Skeletal muscle tissue (tissue), 4 donors: ENCODE data around the gene DACH1. TPM values are rescaled to one million over a fixed set of nuclear protein-coding genes. Genes with fewer than 3 reads are reported as not detected.
A peak's percentile ranks its signal among the peaks of the same experiment; 100 is the strongest.
"Not testable (repeated sequence)": the region's sequence is repeated elsewhere in the genome, so short reads cannot be mapped to it uniquely, and the experiment has no call there.

ENCODE experiments used
- H3K27ac ChIP-seq: one replicate; pipeline ENCODE4 v1.7.0; 2013; ENCODE audit warnings: mild to moderate bottlenecking, low read depth, low read length, inconsistent platforms
- H3K27me3 ChIP-seq, 3 donors: one replicate each; pipeline ENCODE4 v1.7.0; 2013; ENCODE audit warnings: low read length in 3 of 3; ENCODE audit not compliant: control insufficient read depth in 3 of 3, insufficient read depth in 3 of 3
- H3K36me3 ChIP-seq, 3 donors: one replicate each; pipeline ENCODE4 v1.7.0; 2013; ENCODE audit warnings: low read length in 3 of 3; ENCODE audit not compliant: control insufficient read depth in 3 of 3, insufficient read depth in 3 of 3
- H3K4me1 ChIP-seq, 3 donors: one replicate each; pipeline ENCODE4 v1.7.0; 2013; ENCODE audit warnings: low read length in 3 of 3, mild to moderate bottlenecking in 3 of 3; ENCODE audit not compliant: control insufficient read depth in 3 of 3, insufficient read depth in 3 of 3
- H3K4me3 ChIP-seq, 3 donors: one replicate each; pipeline ENCODE4 v1.7.0; 2013; ENCODE audit warnings: low read length in 3 of 3
- H3K9ac ChIP-seq, 3 donors: one replicate each; pipeline ENCODE4 v1.7.0; 2013; ENCODE audit warnings: low read length in 3 of 3, mild to moderate bottlenecking in 3 of 3, moderate library complexity in 2 of 3, low read depth in 1 of 3
- H3K9me3 ChIP-seq, 3 donors: one replicate each; pipeline ENCODE4 v1.7.0; 2013; ENCODE audit warnings: low read length in 3 of 3; ENCODE audit not compliant: control insufficient read depth in 3 of 3
- total RNA-seq: library from RNA; depleted of rRNA; stranded (reverse); fragments of >200 nt; gene quantifications from one replicate; pipeline ENCODE4 v1.2.3, GENCODE V29; 2014
- donor health status: Osteomylitis.

DACH1 gene
- total RNA-seq = 6.8 TPM

DNA sequence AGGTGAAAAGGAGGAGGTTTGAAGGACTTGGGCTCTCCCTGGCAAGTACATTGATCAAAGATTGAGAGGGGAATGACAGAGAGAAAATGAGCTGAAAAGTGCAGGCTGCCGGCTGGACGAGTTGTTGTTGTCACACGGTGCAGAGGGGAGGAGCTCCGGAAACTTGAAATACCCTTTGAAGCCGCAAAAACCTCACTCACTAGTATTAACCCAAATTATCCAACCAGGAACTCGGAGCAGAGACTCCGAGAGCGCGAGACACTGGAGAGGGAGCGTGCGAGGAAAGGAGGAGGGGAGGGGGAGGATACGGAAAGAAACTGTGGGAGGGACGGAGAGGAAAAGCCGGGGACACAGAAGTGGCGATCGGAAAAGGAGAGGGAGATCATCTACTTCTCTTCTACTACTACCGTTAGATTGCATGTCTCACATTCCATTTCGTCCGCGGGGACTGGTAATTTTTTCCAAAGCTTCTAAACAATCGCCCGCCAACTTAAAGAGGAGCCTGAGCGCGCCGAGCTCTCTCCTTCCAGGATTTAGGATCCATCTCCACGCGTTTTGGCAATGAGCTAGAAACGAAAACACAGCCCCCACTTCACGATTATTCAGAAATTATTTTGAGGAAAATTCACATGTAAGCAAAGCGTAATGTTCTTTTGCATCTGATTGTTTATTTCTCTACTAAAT, at the start of gene DACH1:
Gene DACH1 (minus strand): TSS at position 74 of the 684 bp plus-strand sequence.
- Histone ChIP-seq H3K9ac (peak within 1 kb of the TSS; percentile 14 to 79 (median 59)), H3K36me3 (no peaks in the 10 kb centered on the region), H3K27ac (no peak within 1 kb of the TSS), H3K27me3 (peaks cover 32 to 36% (median 36%) of the 10 kb centered on the region in 3 donors), H3K9me3 (no peaks in the 10 kb centered on the region), H3K4me1 (peaks cover 13 to 22% (median 19%) of the 10 kb centered on the region in 3 donors), H3K4me3 (peak within 1 kb of the TSS; percentile 74 to 79 (median 78))

DNA sequence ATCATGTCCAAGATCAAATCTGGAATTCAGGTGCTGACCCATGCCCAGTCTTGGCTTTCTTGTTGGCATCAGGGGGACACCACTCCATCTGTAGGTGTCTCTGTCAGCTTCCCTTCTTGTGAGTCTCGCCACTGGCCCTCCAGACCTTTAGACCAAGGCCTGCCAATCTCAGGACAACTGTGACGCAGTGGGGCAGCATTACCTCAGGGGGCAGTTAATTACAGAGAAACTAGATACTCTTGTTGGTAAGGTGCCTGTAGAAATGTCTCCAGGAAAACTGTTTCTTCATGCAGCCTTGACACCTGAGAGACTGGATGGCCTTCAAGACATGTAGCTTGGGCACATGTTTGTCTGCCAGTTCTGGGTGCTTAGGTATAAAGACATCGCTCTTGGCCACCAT, 46.7 kb upstream of the DACH1 start:
- H3K36me3 ChIP-seq = no peaks in the 10 kb centered on the region
- no peak overlapping the region for H3K9ac ChIP-seq
- H3K4me1 ChIP-seq = peaks cover 0 to 6% (median 5%) of the 10 kb centered on the region in 3 donors
- H3K27me3 ChIP-seq = no peaks in the 10 kb centered on the region
- peak overlapping the region; percentile 51 for H3K27ac ChIP-seq
- H3K9me3 ChIP-seq = no peaks in the 10 kb centered on the region
- no peak overlapping the region for H3K4me3 ChIP-seq

DNA sequence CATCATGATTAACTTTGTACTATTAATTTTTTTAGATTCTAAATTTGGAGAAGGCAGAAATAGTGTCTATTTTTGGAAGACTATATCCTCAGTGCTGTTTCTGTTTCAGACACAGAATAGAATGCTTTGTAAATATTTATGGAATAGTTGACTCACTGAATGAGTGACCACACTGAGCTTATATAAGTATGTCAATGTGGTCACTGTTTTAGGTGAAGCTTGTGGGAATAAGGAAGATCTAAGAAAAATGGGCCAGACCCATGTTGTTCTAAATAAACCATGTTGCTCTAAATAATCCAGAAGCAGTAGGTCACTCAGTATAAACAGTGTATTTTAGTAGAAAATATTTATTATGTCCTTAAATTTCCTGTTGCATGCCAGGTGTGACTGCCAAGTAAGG, 45.5 kb upstream of the DACH1 start:
- H3K27me3 ChIP-seq = no peaks in the 10 kb centered on the region
- H3K4me3 ChIP-seq = no peak overlapping the region
- H3K4me1 ChIP-seq = peaks cover 0 to 6% (median 5%) of the 10 kb centered on the region in 3 donors
- H3K27ac ChIP-seq = peak overlapping the region; percentile 51
- no peaks in the 10 kb centered on the region for H3K9me3 ChIP-seq
- H3K36me3 ChIP-seq = no peaks in the 10 kb centered on the region
- H3K9ac ChIP-seq = no peak overlapping the region

DNA sequence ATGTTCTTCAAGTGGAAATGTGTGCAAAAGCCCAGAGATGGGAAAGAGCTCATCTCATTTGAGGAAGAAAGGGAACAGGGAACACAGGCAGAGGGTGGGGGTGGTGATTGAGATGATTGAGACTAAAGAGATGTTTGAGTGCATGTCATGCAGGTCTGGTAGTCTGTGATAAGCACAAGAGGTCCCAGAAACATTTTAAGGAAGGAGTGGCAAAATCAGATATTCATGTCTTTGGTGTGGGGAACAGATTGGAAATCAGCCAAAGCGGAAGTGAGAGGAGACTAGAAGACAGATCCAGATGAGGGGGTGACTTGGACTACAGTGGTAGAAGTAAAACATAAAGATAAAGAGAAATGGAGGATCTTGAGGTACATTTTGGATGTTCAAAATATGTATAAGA, 39.4 kb upstream of the DACH1 start:
- H3K36me3 ChIP-seq = no peaks in the 10 kb centered on the region
- no peaks in the 10 kb centered on the region for H3K9me3 ChIP-seq
- H3K27ac ChIP-seq = no peak overlapping the region
- H3K4me1 ChIP-seq = no peaks in the 10 kb centered on the region
- no peak overlapping the region for H3K4me3 ChIP-seq
- no peak overlapping the region for H3K9ac ChIP-seq
- H3K27me3 ChIP-seq = no peaks in the 10 kb centered on the region

DNA sequence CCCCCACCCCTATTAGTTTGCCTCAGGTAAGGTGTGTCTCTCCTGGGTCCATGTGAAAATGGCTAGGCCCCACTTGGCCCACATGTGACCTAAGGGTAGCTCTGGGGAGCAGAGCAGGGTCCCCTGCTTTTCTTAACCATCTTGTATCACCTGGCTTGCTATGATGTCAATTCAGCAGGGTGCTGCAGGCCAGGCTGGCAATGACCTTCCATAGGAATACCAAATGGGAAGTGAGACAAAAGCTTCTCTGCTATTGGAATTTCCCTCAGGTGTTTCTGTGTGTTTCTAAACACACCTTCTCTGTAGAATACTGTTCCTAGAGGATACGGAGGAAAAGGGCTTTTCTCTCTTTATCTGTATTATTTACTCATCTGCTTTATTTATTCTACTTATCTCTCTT, 35.7 kb upstream of the DACH1 start:
- Histone ChIP-seq H3K36me3 (no peaks in the 10 kb centered on the region), H3K9ac (no peak overlapping the region), H3K4me3 (no peak overlapping the region), H3K9me3 (no peaks in the 10 kb centered on the region), H3K27ac (no peak overlapping the region), H3K4me1 (no peaks in the 10 kb centered on the region), H3K27me3 (no peaks in the 10 kb centered on the region)

DNA sequence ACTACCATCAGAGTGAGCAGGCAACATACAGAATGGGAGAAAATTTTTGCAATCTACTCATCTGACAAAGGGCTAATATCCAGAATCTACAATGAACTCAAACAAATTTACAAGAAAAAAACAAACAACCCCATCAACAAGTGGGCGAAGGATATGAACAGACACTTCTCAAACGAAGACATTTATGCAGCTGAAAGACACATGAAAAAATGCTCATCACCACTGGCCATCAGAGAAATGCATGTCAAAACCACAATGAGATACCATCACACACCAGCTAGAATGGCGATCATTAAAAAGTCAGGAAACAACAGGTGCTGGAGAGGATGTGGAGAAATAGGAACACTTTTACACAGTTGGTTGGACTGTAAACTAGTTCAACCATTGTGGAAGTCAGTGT, 26.5 kb upstream of the DACH1 start:
- H3K4me3 ChIP-seq, H3K9me3 ChIP-seq, H3K9ac ChIP-seq, H3K27me3 ChIP-seq, H3K4me1 ChIP-seq, H3K36me3 ChIP-seq, H3K27ac ChIP-seq: not testable (repeated sequence)

DNA sequence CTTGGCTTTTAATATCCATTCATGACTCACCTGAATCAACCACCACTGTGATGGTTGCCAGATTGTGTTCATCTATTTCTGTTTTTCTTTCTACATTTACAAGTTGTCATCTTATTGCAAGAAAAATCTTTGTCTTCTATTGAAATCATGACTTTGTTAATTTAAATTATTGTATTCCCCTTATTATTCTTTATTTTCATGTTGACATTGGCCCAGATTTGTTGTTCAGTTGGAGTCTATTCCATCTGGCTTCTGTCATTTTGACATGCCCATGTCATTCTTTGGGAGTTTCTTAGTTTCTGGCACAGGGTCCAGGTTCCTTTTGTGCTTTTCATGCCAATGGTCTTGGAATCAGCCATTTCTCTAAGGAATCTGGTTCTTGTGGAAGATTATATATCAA, 19.9 kb upstream of the DACH1 start:
- H3K9me3 ChIP-seq = no peaks in the 10 kb centered on the region
- H3K4me1 ChIP-seq = no peaks in the 10 kb centered on the region

DNA sequence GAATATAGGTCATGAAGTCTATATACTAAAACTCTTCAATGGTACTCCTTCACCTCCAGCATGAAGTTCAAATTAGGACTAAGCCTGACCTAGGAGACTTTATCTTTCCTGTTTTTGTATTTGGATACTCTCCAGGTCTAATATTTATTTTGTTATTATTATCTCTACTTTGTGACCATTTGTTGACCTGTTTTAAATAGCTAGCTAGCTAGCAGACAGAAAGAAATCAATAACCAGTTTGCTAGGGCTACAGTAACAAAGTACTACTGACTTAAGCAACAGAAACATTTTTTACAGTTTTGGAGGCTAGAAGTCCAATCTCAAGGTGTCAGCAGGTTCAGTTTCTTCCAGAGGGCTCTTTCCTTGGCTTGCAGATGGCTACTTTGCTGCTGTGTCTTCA, 15.1 kb upstream of the DACH1 start:
- Histone ChIP-seq H3K4me3 (no peak overlapping the region), H3K36me3 (no peaks in the 10 kb centered on the region), H3K9me3 (no peaks in the 10 kb centered on the region)

More for the DNA sequence above, 19.9 kb upstream of the DACH1 start:
- Histone ChIP-seq H3K36me3 (no peaks in the 10 kb centered on the region), H3K9ac (no peak overlapping the region), H3K4me3 (no peak overlapping the region), H3K27me3 (no peaks in the 10 kb centered on the region), H3K27ac (no peak overlapping the region)

DNA sequence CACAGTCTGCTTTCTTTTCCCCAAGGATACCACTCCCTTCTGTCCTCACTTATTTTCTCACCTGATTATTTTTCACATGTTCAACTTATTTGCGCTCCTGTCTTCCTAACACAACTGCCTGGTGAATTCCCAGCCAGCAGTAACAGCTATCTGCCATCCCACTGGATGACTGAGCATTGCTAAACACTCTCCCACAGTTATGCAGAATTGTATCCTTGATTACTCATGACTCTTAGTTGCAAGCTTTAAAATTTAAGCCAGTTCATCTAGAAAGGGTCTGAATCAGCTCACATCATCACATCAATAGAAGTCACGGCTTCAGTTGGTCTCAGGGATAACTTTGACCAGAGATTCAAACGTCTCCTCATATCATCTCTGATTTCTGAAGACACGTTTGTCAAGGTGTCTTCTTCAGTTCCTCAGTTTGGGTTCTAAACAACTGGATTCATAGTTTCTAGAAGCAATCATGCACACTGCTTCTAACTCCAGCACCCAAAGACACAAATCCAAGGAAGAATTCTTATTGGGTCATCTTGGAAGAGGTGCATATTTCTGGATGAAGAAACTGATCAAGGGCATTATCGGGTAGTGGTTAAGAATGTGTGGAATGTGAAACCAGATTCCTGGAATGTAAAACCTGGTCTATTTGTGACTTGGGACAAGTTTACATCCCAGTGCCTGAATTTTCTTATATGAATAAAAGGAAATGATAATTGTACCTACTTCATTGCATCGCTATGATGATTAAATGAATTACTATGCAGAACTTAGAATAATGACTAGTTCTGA, 13.9 kb upstream of the DACH1 start:
- no peak overlapping the region for H3K9ac ChIP-seq
- H3K4me3 ChIP-seq = no peak overlapping the region
- H3K9me3 ChIP-seq = no peaks in the 10 kb centered on the region
- H3K27me3 ChIP-seq = no peaks in the 10 kb centered on the region
- no peaks in the 10 kb centered on the region for H3K36me3 ChIP-seq
- no peaks in the 10 kb centered on the region for H3K4me1 ChIP-seq
- no peak overlapping the region for H3K27ac ChIP-seq

More for the DNA sequence above, 15.1 kb upstream of the DACH1 start:
- Histone ChIP-seq H3K4me1 (no peaks in the 10 kb centered on the region), H3K27me3 (no peaks in the 10 kb centered on the region), H3K27ac (no peak overlapping the region), H3K9ac (no peak overlapping the region)

DNA sequence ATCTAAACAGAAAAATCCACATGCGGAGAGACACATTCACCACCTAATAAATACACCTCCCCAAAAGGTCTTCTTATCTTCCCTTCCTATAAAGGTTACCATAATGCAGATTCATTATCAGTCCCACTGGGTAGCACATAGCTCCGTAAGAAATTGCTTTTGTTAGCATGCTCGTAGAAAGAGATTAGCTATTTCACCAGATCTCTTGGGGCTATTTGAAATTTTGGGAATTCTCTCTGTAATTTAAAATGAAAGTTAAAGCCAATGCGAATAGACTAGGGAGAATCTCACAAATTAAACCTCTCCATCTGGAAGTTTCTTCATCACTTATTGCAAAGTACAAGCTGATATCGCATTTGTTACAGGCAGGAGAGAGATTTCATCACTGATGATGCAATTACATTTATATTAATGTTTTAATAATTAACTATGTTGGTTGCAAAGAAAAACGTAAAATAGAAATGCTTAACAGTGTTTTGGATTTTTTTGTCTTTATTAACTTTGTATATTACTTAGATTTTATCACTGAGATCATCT, 12.9 kb upstream of the DACH1 start:
- no peaks in the 10 kb centered on the region for H3K9me3 ChIP-seq
- no peaks in the 10 kb centered on the region for H3K27me3 ChIP-seq
- no peak overlapping the region for H3K4me3 ChIP-seq
- no peaks in the 10 kb centered on the region for H3K36me3 ChIP-seq
- no peaks in the 10 kb centered on the region for H3K4me1 ChIP-seq
- H3K27ac ChIP-seq = no peak overlapping the region
- no peak overlapping the region for H3K9ac ChIP-seq
